ENCODE results near the gene SH3BP5L.

Gene SH3BP5L

DNA sequence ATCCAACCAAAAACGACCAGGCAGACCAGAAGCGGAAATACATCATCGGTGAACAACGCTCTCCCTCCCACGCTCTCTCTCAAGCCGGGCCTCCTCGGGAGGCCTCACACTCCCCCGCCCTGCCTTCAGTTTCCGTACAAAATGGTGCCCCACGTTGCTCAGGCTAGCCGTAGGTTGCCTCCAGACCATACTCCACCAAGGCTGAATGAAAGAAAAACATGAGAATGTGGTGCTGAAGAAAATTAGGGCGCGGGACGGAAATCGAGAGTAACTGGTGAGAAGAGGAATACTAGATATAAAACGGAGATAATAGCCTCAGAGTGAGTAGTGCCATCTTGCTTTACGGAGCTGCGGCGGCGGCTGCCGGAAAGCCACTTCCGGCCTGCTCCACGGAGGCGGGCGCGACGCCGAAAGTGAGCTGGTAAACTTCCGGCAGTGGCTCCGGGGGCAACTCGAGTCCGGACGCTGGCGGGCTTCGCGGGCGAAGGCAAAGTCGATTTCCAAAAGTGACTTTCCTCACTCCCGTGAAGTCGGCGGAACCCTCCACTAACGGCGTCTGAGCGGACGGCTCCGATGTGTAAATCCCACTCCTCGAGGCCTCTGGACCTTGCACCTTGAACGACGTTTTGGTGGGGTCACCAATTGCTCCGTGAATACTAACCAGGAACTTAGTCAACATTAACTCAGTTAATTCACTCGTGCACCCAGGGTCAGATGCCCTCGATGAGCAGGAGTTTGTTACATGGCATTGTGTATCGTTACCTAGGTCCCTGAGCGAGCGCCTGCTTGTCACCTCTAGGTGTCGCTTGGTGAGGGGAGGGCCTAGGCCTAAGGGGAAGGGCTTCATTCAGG, at the start of gene SH3BP5L:
TSS of gene SH3BP5L (minus strand) at position 7 of the 852 bp plus-strand sequence. CDS start 980 bp downstream, outside the sequence.
- DNase-seq, result peak; percentile 87

- peak; percentile 82 for DNase-seq
These were observed 48.3 kb upstream of the SH3BP5L start for GRCh38 chr1:248873993-248874533.

- peak; percentile 90 for DNase-seq
These were observed 47.8 kb upstream of the SH3BP5L start for GRCh38 chr1:248873409-248873992.

GRCh38 chr1:248872752-248873408, 47.2 kb upstream of the SH3BP5L start:
- no peak for DNase-seq

DNA sequence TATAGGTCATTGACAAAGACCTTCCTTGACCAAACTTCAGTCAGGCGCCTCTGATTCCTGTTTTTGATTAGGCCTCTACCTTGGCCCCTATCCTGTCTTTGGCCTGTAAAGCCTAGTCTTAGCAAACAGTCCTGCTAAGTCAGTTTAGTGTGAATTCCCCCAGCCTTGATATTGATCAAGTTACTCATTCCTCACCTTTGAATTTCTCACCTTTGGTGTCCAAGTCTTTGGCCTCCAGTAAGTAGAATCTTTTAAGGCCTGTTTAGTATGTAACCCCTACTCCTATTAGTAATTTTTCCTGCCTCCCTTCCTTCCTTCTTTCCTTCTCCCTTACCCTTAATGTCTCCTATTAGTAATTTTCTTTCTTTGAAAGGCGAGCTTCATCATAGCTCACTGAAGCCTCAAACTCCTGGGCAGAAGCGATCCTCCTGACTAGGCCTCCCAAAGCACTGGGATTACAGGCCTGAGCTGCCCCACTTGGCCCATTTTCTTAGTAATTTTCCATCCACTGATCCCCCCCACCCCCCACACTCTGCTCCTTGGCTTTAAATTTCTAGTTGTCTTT, 46.2 kb upstream of the SH3BP5L start:
- no peak for DNase-seq

DNA sequence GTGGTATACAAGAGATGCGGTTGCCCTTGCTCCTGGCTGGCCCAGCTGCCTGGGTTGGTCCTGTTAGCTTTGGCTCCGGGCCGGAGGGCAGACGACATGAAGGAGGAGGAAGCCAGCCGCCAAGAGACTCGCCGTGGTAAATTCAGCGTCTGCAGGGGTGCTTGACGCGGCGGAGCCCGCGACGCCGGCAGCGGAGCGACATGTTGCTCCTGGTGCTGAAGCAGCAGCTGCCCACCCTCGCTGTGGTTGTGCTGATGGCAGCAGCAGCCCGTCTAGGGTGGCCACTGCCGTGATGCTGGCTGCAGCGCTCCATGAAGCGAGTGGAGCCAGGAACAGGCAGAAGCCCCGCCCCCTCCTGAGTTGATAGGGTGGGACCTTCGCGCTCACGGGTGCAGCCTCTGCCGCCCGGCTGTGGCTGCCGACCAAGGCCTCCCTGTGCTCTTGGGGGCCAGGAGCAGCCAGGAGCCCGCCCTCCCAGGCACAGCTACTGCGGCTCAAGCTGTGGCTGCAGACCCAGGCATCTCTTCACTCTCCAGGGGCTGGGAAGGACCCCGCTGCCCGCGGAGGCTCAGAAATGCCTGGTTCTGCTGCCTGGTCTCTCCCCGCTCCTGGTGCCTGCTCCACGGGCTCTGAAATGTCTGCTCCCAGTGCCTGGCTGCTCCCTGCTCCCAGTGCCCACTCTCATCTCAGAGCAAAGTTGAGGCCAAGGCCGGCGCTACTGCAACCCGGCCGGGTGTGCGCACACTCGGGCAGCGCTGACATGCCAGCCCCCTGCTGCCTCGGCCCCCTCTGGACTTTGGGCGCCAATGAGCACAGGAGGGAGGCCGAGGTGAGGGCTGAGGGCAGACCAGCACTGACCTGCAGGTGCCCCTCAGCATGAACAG, 37.5 kb upstream of the SH3BP5L start:
- peak; percentile 81 for DNase-seq

GRCh38 chr1:248862695-248862997, 36.9 kb upstream of the SH3BP5L start:
- no peak for DNase-seq

- DNase-seq, result no peak
These were observed 35.9 kb upstream of the SH3BP5L start for GRCh38 chr1:248861616-248862015.

DNA sequence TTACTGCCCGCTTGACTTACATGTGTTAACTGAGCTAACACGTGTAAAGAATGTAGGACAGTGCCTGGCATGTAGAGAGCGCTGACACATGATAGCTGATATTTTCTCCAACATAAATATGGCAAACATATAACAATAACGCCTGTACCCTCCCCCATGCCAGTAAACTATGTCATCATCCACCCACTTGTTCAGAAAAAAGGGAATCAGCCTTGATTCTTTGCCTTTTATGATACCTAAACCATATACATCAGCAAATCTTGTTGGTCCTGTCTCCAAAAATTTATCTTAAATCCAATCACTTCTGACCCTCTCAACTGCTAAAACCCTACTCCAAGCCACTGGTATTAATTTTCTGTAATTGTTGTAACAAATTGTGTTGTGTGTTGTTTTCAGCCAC, 34.3 kb upstream of the SH3BP5L start:
- DNase-seq, result no peak

DNA sequence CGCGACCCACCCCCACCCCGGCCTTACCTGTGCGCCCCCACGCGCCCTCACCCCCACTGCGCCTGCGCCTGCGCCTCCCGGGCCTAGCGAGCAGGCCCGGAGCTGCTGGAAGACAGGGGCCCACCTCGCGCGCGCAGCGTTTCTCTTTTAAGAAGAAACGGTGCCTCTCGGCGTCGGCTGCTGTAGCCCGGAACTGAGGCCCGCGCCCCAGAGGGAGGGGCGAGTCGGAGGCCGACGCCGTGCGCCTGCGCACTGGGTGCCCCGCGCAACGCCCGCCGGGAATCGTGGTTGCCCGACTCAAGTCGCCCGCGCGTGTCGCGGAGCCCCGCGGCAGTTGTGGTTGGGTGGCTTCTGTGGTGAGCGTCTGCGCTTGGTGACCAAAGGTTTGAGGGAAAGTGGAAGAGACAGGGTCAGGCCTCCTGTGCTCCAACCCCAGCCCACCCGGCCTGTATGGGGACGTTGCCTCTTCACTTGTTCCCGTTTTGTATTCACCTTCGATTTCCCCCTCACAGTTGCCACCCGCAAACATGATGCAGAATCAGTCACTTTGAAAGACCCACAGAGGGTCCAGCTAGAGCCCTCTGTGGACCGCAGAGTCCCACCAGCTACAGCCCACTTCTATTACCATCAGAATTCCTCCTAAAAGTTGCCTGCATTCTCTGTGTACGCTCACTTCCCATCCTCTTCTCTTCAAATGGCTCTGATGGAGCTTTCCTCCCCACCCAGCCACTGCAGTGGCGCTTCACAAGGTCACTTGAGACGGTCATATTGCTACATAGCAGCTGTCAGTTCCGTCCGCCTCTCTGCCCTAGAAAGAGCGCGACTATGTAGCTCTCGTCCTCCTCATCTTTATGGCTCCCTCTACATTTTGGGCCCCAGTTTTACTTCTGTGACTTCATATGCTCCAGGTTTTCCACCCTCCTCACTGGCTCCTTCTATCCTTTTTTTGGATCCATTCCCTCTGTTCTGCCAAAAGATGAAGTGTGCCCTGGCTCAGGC, 33.5 kb upstream of the SH3BP5L start, which contains the start of gene ZNF692:
TSS of gene ZNF692 (minus strand) at position 195 of the 999 bp plus-strand sequence. CDS start 776 bp downstream, outside the sequence.
- DNase-seq, result peak; percentile 97

- no peak for DNase-seq
These were observed 32.6 kb upstream of the SH3BP5L start for GRCh38 chr1:248858096-248858890.

DNA sequence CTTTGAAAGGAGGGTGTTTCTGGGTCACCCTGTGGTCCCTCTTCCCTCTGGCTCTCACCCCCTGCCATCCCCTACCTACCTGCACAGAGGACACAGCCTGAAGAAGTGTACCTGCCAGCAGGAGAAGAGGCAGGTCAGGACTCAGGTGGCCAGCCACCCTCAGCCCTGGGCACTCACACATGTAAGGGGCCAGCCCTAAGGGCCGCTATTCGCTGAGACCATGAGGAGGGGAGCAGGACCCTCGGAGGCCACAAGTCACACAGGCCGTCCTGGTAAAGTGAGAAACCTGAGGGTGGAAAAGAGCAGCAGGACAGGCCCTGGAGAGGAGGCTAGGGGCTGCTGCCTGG, 32.0 kb upstream of the SH3BP5L start:
- DNase-seq, result no peak

- DNase-seq, result no peak
These were observed 31.5 kb upstream of the SH3BP5L start for GRCh38 chr1:248857201-248857600.

DNA sequence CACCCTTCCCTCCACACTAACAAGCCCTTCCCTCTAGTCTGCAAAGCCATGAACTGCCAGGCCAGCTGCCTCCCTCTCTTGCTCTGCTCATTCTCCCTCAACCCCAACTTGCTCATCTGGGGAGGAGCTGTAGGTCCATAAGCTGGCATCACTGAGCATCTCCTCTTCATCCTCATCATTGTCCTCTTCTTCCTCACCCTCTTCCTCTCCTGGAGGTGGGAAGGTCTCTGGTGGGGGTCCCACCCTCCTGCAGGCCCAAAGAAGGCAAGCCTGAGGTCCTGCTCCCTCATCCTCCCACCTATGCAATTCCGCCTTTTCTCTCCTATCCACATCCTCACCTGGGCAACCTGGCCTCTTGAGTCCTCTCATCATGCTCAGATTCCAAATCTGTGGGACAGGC, 30.5 kb upstream of the SH3BP5L start:
- no peak for DNase-seq

GRCh38 chr1:248855580-248855979, 29.9 kb upstream of the SH3BP5L start:
- no peak for DNase-seq

GRCh38 chr1:248853663-248854375, 28.1 kb upstream of the SH3BP5L start:
- DNase-seq, result peak; percentile 50

DNA sequence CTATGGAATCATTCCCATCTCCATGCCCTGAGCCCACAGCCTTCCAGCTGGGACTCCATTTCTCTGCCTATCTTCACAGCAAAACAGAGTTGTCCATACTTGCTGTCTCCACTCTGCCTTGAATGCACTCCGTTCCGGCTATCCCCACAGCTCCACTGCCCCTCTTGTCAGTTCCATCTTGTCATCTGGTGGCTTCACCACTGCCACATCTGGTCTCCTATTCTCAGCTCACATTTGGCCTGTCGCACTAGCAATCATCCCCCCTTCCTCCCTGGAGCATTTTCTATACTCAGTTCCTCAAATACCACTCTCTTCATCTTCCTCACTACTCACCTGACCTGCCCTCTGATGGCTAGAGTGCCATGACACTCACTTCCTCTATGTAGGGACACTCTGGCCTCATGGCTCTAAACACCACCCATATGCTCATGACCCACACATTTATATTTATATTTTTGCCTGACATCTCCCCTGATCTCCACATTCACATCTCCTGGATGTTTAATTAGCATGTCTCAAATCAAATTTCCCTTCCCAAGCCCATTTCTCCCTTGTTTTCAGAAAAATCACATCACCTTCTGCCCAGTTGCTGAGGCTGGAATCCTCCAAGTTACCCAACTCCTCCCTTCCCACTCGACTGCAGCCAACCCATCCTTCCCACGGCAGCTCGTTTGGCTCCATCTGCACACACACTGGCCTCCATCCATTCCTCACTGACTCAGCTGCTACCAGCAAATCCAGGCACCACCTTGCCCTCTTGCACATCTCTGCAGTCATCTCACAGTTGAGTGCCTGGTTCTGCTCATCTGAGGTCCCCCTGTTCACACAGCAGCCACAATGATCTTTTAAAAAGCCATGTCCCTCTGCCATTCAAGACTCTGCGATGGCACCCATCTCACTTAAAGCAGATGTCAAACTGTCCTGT, 27.0 kb upstream of the SH3BP5L start:
- no peak for DNase-seq

- DNase-seq, result no peak
These were observed 25.7 kb upstream of the SH3BP5L start for GRCh38 chr1:248851390-248851789.

Data from activated CD8-positive, alpha-beta memory T cell treated with anti-CD3 and anti-CD28 coated beads, Interleukin-2, amount 50 U/mL, for 4 hours (primary cell).